Gastrocnemius medialis (tissue), 4 donors: ENCODE data around the gene CTDSP1. TPM values are rescaled to one million over a fixed set of nuclear protein-coding genes. Genes with fewer than 3 reads are reported as not detected.

ENCODE experiments used
- ATAC-seq, 2 donors: fragments of 150-250 bp; one replicate each; pipeline ENCODE4 v1.9.1; 2016
- DNase-seq, 2 donors: peaks; one replicate each; pipeline ENCODE4 v3.0.0-alpha.2; 2019
- H3K27ac ChIP-seq, 4 donors: fragments of 200-600 bp; sonication (generic); 1 replicate in 1 of 4; 2 replicates in 3 of 4; pipeline ENCODE4 v1.5.1; 2016 to 2018; ENCODE audit warnings: mild to moderate bottlenecking in 2 of 4, moderate library complexity in 1 of 4
- H3K27me3 ChIP-seq, 3 donors: fragments of 200-600 bp; sonication (generic) in 2 of 3; 1 replicate in 1 of 3; 2 replicates in 2 of 3; pipeline versions ENCODE4 v1.5.1 to v1.6.0; 2016 to 2019; ENCODE audit warnings: mild to moderate bottlenecking in 1 of 3, moderate library complexity in 1 of 3
- H3K36me3 ChIP-seq, 2 donors: fragments of 200-600 bp; sonication (generic) in 1 of 2; one replicate each; pipeline ENCODE4 v1.5.1; 2017 to 2018
- H3K4me1 ChIP-seq, 2 donors: fragments of 200-600 bp; sonication (generic) in 1 of 2; one replicate each; pipeline ENCODE4 v1.5.1; 2016 to 2017; ENCODE audit warnings: mild to moderate bottlenecking in 2 of 2
- H3K4me3 ChIP-seq, 4 donors: fragments of 200-600 bp; sonication (generic) in 3 of 4; 1 replicate in 1 of 4; 2 replicates in 3 of 4; pipeline ENCODE4 v1.5.1; 2016 to 2019; ENCODE audit warnings: mild to moderate bottlenecking in 2 of 4
- H3K9me3 ChIP-seq, 3 donors: fragments of 200-600 bp; sonication (generic) in 2 of 3; 1 replicate in 1 of 3; 2 replicates in 2 of 3; pipeline ENCODE4 v1.5.1; 2016 to 2019
- POLR2A ChIP-seq, 2 donors: fragments of 450-650 bp; IDR thresholded peaks; one replicate each; pipeline ENCODE4 v1.6.1; 2017; ENCODE audit warnings: antibody characterized with exemption in 2 of 2, mild to moderate bottlenecking in 2 of 2, moderate library complexity in 2 of 2
- in situ Hi-C, 4 donors: fragments of 200-750 bp; cut with MboI; loops; one replicate each; pipeline versions ENCODE4 v1.15.0 to v1.8.0; 2017; ENCODE audit warnings: low sequenced_read_pairs in 4 of 4
- intact Hi-C: fragments of 100-400 bp; cut with DNase I; formaldehyde crosslinking; loops from one replicate; pipeline ENCODE4 v1.15.1; 2023; ENCODE audit warnings: low total_unique reads
- total RNA-seq, 4 donors: library from RNA; depleted of rRNA; stranded (reverse); fragments of >200 nt; gene quantifications; one replicate each; pipeline versions ENCODE4 v1.1.0 to v1.2.3, GENCODE V29; 2016
- TF ChIP-seq, protein P1 (sequence below), 5 experiments: fragments of 450-650 bp in 3 of 5; fragments of 200-600 bp in 2 of 5; sonication (generic) in 2 of 5; IDR thresholded peaks in 4 of 5; conservative IDR thresholded peaks in 1 of 5; 1 replicate in 4 of 5; 2 replicates in 1 of 5; pipeline ENCODE4 v1.5.1; 2016 to 2019; ENCODE audit warnings: antibody characterized with exemption in 5 of 5, mild to moderate bottlenecking in 3 of 5, moderate library complexity in 3 of 5

The CTDSP1 gene
- total RNA-seq, 4 donors from 2014 or later, result 46.7 to 77.4 (median 53.6) TPM

DNA sequence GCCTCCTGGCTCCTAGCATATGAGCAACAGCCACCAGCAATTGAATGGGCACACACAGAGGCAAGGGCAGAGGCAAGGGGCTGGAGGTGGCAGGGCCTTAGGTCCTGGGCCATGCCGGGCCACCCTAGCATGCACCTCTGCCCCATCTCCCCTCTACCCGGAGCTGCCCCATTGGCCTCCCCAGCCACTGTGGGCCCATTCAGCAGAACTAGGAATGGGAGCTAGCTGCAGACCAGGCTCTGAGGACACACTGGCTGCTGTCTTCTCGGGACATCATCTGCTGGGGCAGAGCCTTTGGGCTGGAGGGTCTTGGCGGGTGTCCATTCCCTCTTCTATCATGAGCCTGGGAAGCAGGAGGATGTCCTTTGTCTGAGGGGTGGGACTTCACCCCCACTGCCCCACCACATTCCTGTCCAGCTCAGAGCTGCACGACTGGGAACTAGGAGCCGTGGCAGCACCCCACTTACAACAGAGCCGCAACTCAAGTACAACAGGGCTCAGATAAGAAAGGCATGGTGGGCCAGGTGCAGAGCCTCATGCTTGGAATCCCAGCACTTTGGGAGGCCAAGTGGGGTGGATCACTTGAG lies 20.1 kb downstream of the CTDSP1 start:
- in situ Hi-C loops (loop anchor here (10.0 to 25.0 kb wide), 3 partner anchors 45 to 268 kb away; partner anchors contain the start of genes BCS1L (in 2 of the 4), RNF25 (in 2 of the 4), STK36 (in 2 of the 4) and ZNF142 (in 2 of the 4)), intact Hi-C loops (no loop called here)
- Histone ChIP-seq H3K4me1 (no peaks in the 10 kb centered on the region), H3K36me3 (no peaks in the 10 kb centered on the region), H3K9me3 (no peaks in the 10 kb centered on the region), H3K27me3 (no peaks in the 10 kb centered on the region), H3K27ac (no peak overlapping the region), H3K4me3 (no peak overlapping the region)
- ATAC-seq (no peak), DNase-seq (no peak)
- TF ChIP-seq POLR2A (IDR thresholded peaks at IDR 0.05), result no peak
- TF ChIP-seq, protein P1, sequence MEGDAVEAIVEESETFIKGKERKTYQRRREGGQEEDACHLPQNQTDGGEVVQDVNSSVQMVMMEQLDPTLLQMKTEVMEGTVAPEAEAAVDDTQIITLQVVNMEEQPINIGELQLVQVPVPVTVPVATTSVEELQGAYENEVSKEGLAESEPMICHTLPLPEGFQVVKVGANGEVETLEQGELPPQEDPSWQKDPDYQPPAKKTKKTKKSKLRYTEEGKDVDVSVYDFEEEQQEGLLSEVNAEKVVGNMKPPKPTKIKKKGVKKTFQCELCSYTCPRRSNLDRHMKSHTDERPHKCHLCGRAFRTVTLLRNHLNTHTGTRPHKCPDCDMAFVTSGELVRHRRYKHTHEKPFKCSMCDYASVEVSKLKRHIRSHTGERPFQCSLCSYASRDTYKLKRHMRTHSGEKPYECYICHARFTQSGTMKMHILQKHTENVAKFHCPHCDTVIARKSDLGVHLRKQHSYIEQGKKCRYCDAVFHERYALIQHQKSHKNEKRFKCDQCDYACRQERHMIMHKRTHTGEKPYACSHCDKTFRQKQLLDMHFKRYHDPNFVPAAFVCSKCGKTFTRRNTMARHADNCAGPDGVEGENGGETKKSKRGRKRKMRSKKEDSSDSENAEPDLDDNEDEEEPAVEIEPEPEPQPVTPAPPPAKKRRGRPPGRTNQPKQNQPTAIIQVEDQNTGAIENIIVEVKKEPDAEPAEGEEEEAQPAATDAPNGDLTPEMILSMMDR (IDR thresholded peaks at IDR 0.05 in 4 of 5, conservative IDR thresholded peaks at IDR 0.05 in 1 of 5), result no peak

DNA sequence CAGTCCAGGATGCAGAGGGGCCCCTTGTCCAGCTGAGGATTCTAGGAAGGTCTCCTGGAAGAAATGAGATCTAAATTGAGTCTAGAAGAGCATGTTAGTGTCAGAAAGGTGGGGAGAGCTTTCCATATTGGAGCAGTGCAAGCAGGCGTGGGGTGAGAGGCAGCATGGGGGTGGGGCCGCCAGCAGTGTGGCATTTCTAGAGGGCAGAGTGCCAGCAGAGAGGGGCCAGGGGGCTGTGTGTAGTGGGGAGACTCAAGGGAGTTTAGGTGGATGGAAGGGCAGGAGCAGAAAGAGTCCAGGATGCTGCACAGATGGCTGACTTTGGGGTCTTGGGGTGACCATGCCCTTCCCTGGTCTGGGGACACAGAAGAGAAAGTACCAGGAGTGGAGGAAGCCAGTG lies 21.4 kb downstream of the CTDSP1 start:
- H3K36me3 ChIP-seq, result no peaks in the 10 kb centered on the region
- no peak overlapping the region for H3K4me3 ChIP-seq
- ATAC-seq (no peak), DNase-seq (no peak)
- intact Hi-C loops (no loop called here), in situ Hi-C loops (loop anchor here (25.0 kb wide), 2 partner anchors 241 to 266 kb away; partner anchors contain the start of genes BCS1L (in 2 of the 4), RNF25 (in 2 of the 4), STK36 (in 2 of the 4) and ZNF142 (in 2 of the 4))
- TF ChIP-seq POLR2A (IDR thresholded peaks at IDR 0.05), result no peak
- TF ChIP-seq, protein P1 (IDR thresholded peaks at IDR 0.05 in 4 of 5, conservative IDR thresholded peaks at IDR 0.05 in 1 of 5), result no peak
- H3K9me3 ChIP-seq, result no peaks in the 10 kb centered on the region
- no peak overlapping the region for H3K27ac ChIP-seq
- no peaks in the 10 kb centered on the region for H3K4me1 ChIP-seq
- no peaks in the 10 kb centered on the region for H3K27me3 ChIP-seq

DNA sequence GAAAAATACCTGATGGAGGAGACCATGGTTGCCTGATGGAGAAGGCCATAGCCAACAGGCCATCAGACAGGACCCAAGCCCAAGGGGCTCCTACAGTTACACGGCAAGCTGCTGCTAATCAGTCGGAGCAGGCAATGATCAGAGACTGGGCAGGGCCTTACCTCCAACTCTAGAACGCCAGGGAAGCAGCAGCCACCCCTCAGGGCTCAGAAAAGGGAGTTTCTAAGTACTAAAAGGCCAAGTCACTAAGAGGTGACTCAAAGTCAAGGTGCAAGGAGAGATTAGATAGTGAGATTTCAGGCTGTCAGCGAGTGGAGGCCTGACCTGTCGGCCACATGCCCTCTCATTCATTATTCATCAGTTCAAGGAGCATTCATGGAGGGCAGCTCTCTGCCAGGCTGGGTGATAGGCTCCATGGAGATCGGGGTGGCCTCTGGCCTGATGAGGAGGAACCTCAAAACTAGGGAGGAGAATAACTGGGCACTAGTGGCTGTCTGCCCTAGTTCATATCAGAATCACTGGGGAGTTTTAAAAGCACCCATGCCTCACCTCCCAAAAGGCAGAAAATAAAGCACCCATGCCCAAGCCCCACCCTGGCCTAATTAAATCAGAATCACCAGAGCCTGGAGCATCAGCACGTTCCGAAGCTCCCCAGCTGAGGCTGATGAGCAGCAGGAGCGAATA lies 22.9 kb downstream of the CTDSP1 start:
- Histone ChIP-seq H3K27ac (no peak overlapping the region), H3K27me3 (no peaks in the 10 kb centered on the region), H3K4me3 (no peak overlapping the region), H3K4me1 (no peaks in the 10 kb centered on the region), H3K9me3 (no peaks in the 10 kb centered on the region), H3K36me3 (no peaks in the 10 kb centered on the region)
- in situ Hi-C loops (loop anchor here (25.0 kb wide), 2 partner anchors 240 to 265 kb away; partner anchors contain the start of genes BCS1L (in 2 of the 4), RNF25 (in 2 of the 4), STK36 (in 2 of the 4) and ZNF142 (in 2 of the 4)), intact Hi-C loops (no loop called here)
- TF ChIP-seq POLR2A (IDR thresholded peaks at IDR 0.05), result no peak
- TF ChIP-seq, protein P1 (IDR thresholded peaks at IDR 0.05 in 4 of 5, conservative IDR thresholded peaks at IDR 0.05 in 1 of 5), result no peak
- DNase-seq (no peak), ATAC-seq (no peak)

DNA sequence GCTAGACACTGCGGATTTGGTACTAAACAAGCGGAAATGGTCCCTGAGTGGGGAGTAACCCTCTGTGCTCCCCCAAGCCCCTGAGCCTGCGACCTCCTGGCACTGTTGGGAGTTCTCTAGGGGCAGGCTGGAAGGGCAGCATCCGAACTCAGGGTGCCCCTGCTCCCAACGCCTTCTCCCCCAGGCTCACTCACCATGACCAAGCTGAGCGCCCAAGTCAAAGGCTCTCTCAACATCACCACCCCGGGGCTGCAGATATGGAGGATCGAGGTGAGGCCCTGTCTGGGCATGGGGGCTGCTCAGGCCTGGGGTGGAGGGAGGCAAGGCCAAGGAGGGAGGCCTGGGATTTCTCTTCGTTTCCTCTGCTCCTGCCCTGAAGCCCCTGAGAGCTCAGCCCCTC lies 23.9 kb downstream of the CTDSP1 start:
- in situ Hi-C loops (loop anchor here (25.0 kb wide), 2 partner anchors 239 to 264 kb away; partner anchors contain the start of genes BCS1L (in 2 of the 4), RNF25 (in 2 of the 4), STK36 (in 2 of the 4) and ZNF142 (in 2 of the 4)), intact Hi-C loops (no loop called here)
- Histone ChIP-seq H3K27me3 (no peaks in the 10 kb centered on the region), H3K9me3 (no peaks in the 10 kb centered on the region), H3K27ac (no peak overlapping the region), H3K4me1 (no peaks in the 10 kb centered on the region), H3K36me3 (no peaks in the 10 kb centered on the region), H3K4me3 (no peak overlapping the region)
- no peak for ATAC-seq
- no peak for TF ChIP-seq POLR2A (IDR thresholded peaks at IDR 0.05)
- TF ChIP-seq, protein P1 (IDR thresholded peaks at IDR 0.05 in 4 of 5, conservative IDR thresholded peaks at IDR 0.05 in 1 of 5), result no peak
- no peak for DNase-seq
